Ramos (cell line): ENCODE results near the gene COIL.

ENCODE experiments used
- in situ Hi-C: fragments of 300-500 bp; cut with MboI; formaldehyde crosslinking; loops from one replicate; pipeline ENCODE4 v1.14.3; 2022; ENCODE audit warnings: low sequenced_read_pairs; ENCODE audit not compliant: unreplicated experiment

The COIL gene

GRCh38 chr17:56910509-56911235 is 50.2 kb downstream of the COIL start:
- in situ Hi-C loops, result no loop called here

GRCh38 chr17:56909742-56910508 is 50.9 kb downstream of the COIL start:
- in situ Hi-C loops, result no loop called here

GRCh38 chr17:56908001-56908542 is 52.8 kb downstream of the COIL start:
- in situ Hi-C loops, result no loop called here

GRCh38 chr17:56903560-56903959 is 57.3 kb downstream of the COIL start:
- in situ Hi-C loops, result no loop called here

- in situ Hi-C loops, result no loop called here
Measured at GRCh38 chr17:56902348-56902747, 58.5 kb downstream of the COIL start.

GRCh38 chr17:56899403-56899802 is 61.4 kb downstream of the COIL start:
- in situ Hi-C loops, result no loop called here

- in situ Hi-C loops, result no loop called here
Measured at GRCh38 chr17:56898874-56899273, 62.0 kb downstream of the COIL start.

- in situ Hi-C loops, result no loop called here
Measured at GRCh38 chr17:56897646-56898424, 63.0 kb downstream of the COIL start.

GRCh38 chr17:56896968-56897359 is 63.9 kb downstream of the COIL start:
- in situ Hi-C loops, result no loop called here

- in situ Hi-C loops, result no loop called here
Measured at GRCh38 chr17:56896217-56896967, 64.5 kb downstream of the COIL start.

GRCh38 chr17:56894859-56895455 is 65.9 kb downstream of the COIL start:
- in situ Hi-C loops, result loop anchor here (5.0 kb wide), 1 partner anchor 47 kb away; no protein-coding TSS in a partner anchor

- in situ Hi-C loops, result loop anchor here (5.0 kb wide), 1 partner anchor 49 kb away; no protein-coding TSS in a partner anchor
Measured at GRCh38 chr17:56893503-56893902, 67.3 kb downstream of the COIL start.

- in situ Hi-C loops, result loop anchor here (5.0 kb wide), 1 partner anchor 50 kb away; no protein-coding TSS in a partner anchor
Measured at GRCh38 chr17:56892333-56892732, 68.5 kb downstream of the COIL start.

GRCh38 chr17:56891751-56892150 is 69.1 kb downstream of the COIL start:
- in situ Hi-C loops, result loop anchor here (5.0 kb wide), 1 partner anchor 51 kb away; no protein-coding TSS in a partner anchor

- in situ Hi-C loops, result loop anchor here (5.0 kb wide), 1 partner anchor 51 kb away; no protein-coding TSS in a partner anchor
Measured at GRCh38 chr17:56890906-56891674, 69.8 kb downstream of the COIL start.

GRCh38 chr17:56890390-56890789 is 70.5 kb downstream of the COIL start:
- in situ Hi-C loops, result loop anchor here (5.0 kb wide), 1 partner anchor 52 kb away; no protein-coding TSS in a partner anchor
